COLO829 (cell line): ENCODE measurements around the gene MED13L.

ENCODE experiments used
- DNase-seq: peaks from one replicate; pipeline ENCODE4 v3.0.0; 2012; ENCODE audit warnings: low spot score

MED13L gene

DNA sequence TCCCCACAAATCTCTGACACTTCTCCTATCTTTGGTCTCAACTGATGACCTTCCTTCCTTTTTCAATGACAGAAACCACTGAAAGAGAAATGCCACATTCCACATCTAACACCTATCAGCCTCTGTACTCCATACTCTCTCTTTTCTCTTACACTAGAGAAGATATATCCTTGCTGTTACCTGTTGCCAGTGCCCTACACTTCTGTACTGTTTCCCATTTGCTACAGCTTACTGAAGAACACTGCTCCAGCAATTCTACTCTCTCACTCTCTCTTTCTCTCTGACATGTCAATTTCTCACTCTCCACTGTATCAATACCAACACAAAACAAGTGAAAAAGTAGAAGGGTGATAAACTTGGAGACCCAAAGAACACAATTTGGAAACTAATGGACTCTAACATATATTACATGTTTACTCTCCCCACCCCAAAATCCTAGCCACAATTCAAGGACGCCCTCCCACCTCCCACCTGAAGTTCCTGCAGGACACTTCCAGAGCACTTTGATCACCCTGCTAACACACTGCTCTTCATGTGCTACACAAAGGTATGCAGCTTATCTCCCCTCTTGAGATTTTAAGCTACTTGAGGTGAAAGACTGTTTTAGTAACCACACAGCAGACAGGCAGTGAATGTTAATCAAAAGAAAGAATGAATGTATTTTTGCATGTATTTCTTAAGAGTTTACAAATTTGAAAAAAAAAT, 95.0 kb downstream of the MED13L start:
- DNase-seq, result no peak

DNA sequence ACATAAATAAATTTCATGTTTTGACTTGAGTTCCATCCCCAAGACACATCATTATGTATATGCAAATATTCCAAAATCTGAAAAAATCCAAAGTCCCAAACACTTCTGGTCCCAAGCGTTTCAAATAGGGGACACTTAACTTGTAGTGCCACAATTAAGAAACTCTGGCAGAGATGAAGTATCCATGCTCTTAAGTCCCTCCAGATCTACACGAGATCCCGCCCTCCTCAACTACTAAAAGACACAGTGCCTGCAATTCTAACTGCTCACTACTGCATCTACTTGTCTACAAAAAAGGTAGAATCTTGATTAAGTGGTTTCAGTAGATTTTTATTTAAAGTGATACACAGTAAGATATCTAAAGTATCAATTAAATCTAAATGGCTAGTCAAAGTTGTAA, 97.0 kb downstream of the MED13L start:
- no peak for DNase-seq

DNA sequence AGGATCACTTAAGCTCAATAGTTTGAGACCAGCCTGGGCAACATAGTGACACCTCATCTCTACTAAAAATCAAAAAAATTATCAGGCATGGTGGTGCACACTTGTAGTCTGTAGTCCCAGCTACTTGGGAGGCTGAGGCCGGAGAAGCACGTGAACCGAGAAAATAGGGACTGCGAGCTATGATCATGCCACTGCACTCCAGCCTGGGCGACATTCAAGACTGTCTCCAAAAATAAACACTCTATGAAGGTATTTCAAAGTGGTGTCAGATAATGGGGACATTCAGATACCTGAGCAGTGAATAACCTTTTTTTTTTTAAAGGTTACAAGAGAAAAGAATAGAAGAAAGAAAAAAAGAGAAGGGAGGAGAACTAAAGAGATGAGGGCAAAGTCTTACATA, 98.1 kb downstream of the MED13L start:
- DNase-seq, result no peak

DNA sequence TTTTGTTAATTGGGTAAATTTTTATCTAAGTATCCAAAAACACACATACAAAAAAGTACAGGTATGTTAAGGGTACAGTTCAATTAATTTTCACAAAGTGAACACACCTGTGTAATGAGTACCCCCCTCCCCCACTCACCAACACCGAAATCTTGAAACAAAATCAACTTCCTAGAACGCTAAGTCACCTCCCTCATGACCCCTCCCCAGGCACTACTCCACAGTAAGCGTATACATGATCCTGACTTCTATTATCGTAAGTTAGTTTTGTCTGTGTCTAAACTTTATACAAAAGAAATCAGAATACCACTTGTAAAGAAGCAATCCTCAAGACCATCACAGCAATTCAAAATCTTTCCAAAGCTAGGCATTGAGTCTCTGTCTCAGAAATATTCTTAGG, 100.5 kb downstream of the MED13L start:
- DNase-seq, result no peak

DNA sequence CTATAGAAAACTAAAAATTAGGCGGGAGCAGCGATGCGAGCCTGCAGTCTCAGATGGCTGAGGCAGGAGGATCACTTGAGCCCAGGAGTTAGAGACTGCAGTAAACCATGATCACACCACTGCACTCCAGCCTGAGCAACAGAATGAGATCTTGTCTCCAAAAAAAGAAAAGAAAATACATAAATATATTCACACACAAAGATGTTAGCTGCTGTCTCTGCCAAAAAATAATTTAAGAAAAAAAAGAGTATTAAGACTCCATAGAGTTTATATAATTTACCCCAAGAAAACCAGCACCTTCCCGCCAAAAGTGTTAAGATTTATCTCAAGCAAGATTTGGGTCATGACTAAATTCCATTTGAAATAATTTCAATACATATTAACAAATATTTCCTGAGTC, 102.6 kb downstream of the MED13L start:
- DNase-seq, result no peak

DNA sequence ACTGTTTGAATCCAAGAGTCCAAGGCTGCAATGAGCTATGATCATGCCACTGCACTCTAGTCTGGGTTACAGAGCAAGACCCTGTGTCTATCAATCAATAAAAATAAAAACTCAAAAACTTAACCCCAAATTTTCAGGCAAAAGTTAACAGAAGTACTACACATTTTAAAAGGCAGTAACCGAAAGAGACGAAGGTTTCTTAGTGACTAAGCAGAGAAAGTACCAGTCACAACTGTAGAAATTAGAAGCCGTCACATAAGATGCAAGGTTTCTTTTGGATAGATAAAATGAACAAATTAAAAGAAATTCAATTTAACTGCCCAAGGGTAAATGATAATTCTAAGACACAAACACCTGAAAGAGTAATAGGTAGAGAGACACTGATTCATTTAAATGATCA, 103.5 kb downstream of the MED13L start:
- no peak for DNase-seq

DNA sequence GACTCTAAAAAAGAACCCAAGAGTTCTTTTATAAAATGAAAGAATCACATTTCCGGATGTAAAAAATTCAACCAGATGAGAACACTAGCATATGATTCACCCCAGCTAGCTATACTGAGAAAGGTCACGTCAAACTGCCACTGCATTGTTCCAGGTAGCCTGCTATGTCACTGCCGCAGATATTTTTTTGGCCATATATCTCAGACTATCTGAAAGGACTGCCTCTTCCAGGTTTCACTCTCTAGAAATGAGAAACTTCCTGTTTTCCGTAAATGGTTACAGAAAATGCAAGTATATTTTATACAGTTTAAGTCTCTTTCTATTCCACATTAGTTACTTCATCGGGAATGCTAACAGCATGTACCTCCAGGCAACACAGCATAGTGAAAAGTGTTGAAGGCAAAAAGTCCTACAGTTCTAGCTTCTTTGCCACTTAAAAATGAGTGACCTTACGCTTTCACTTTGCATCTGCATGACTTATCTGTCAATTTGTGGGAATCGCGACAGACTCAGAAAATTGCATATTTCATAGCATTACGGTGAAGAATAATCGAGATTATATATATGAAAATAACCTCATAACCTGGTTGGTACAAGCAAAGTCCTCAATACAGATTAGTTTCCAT, 105.2 kb downstream of the MED13L start:
- peak; percentile 40 for DNase-seq

DNA sequence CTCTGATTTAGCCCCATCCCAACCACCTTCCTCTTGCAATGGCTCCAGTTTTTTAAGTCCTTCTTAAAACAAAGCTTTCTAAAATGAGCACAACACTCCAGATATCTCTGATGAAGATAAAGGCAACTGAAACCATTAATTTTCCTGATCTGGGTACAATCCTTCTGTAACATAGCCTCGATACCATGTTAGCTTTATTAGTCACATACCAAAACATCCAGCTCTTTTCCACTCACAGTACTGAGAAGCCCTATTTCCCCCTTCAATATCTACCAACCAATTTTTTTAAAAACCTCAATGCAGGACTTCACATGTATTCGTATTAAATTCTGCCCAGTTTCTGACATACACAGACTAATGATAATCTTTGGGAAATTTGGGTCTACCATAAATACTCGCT, 105.9 kb downstream of the MED13L start:
- no peak for DNase-seq

DNA sequence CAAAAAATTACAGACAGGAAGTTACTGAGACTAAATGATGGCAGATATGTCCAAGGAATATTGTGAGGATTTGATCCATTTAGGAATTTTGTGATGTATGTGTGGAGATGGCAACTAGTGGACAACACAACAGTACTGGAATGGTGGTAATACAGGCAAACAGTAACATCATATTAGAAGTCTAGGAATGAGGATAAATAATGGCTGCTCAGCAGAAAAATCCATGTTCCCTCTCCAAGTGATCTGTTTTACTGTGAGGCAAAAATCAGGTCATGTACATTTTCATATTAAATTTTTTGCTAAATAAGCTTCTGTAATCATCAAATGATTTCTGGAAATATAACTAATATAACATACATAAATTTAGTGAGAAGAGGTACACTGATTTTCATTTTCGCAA, 108.4 kb downstream of the MED13L start:
- DNase-seq, result no peak

DNA sequence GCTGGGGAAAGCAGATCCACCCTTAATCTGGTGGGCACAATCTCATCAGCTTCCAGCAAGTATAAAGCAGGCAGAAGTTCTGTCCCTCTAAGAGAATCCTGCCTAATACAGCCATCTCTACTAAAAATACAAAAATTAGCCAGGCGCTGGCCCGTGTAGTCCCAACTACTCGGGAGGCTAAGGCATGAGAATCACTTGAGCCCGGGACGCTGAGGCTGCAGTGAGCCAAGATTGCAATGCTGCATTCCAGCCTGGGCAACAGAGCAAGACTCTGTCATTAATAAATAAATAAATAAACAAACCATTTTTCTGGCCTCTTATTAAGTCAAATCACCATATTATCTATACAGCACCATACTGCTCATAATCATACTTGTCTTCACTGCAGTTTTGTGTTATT, 111.2 kb downstream of the MED13L start:
- no peak for DNase-seq

DNA sequence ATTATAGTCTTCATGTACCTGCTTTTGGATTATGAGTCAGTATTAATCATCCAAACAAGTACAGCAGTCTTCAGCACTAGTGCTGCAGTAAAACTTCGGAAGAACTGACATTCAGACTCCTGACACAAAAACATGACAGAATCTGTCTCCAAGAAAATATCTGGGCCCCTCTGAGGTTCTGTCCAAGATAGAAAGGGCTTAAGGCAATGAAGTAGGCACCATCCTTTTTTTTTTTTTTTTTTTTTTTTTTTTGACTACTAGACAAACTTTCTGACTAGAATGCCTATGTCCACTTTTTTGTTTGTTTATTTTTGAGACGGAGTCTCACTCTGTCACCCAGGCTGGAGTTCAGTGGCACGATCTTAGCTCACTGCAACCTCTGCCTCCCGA, 112.5 kb downstream of the MED13L start:
- no peak for DNase-seq

DNA sequence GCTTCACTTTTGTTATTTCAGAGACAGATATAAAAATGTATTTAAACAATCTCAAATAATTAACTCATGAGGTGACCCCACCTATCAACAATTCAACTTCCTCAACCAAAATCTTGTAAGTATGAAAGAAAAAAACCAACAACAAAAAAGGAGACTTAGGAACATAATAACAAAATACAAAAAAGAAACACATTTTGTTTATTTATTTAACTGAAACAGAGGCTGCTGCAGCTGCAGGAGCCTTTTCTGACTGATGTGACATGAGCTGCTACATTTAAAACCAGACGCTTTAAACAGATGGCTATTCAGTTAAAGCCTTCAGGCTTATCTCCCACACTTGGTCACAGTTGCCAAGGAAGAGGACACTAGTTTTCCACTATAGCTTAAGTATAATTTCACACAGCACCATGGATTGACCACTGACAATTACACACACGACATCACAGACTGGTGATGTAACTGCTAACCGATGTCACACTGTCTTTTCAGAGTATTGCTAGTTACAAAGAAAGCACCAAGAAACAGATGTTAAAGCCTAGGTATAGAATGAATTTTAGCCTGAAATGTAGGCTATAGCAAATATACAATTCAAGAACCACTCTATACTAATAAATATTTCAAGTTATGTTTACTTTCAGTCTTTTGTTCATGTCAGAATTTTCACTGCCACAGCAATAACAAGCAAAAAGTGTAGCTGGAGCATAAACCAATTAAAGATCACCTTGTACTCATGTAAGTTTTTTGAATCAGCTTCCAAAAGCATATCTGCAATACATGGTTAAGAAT, 113.0 kb downstream of the MED13L start:
- no peak for DNase-seq

DNA sequence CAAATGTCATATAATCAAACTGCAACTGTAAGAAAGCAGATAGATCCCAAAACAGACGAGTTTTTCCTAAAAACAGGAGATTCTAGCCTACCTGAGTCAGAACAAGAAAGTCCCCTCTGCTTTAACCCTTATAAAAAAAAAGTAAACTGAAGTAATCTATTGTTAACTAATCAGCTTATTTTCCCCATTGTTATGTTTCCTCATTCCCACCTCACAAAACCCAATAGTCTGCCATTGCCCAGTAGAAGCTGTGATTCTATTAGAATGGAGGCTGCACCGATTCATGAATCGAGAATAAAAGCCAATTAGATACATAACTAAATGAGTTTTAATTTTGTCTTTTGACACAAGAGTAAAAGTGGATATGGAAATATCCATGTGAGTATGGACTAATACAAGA, 115.4 kb downstream of the MED13L start:
- DNase-seq, result no peak

DNA sequence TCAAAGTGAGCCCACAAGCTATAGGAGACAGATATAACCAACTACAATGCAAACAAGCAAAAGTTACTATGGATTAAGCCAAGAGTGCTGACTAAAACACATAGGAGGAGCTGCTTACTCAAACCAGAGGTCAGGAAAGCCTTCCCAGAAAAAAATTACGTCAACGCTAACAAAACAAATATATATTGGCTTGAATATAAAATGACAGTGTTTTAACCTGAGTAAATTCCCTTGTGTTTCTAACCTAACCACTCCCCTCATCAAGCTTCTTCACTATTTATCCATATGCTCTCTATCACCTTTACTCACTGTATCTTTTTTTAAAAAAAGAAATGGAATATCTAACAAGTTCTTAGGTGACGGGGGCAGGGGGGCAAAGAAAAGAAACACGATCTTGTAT, 115.9 kb downstream of the MED13L start:
- no peak for DNase-seq

DNA sequence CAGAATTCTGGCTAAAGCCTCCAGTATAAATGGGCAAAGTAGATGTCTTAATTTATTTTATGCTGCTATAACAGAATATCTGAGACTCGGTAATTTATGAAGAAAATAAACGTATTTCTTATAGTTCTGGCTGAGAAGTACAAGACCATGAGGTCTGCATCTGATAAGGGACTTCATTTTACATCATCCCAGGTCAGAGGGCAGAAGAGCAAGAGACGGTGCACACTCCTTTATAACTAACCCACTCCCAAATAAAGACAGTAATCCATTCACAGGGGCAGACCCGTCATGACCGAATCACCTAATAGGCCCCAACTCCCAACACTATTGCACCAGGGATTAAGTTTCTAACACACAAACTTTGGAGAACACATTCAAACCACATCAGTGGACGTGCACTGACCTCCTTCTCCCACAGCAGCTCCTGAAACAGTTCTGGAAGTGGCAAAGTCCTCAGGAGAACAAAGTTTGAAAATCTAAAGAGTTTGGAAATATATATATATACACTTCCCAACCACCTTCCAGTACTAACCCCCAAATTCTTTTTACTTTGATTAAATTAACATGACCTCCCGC, 116.5 kb downstream of the MED13L start:
- no peak for DNase-seq

DNA sequence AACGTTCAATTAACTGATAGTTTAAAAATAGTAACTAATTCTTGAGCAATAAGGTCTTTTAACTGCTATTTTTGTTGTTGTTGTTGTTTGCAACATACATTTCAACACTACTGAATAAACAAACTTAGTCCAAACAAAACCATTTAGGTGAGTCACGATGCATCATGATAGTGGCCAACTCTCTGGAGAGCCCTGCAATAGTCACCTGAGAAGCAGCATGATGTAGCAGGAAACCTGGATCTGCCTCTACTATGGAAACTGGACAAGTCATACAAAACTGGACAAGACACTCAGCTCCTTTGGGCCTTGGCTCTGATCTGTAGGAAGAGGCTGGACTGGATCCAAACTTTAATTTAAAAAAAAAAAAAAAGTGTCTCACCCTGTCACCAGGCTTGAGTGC, 117.3 kb downstream of the MED13L start:
- DNase-seq, result no peak

DNA sequence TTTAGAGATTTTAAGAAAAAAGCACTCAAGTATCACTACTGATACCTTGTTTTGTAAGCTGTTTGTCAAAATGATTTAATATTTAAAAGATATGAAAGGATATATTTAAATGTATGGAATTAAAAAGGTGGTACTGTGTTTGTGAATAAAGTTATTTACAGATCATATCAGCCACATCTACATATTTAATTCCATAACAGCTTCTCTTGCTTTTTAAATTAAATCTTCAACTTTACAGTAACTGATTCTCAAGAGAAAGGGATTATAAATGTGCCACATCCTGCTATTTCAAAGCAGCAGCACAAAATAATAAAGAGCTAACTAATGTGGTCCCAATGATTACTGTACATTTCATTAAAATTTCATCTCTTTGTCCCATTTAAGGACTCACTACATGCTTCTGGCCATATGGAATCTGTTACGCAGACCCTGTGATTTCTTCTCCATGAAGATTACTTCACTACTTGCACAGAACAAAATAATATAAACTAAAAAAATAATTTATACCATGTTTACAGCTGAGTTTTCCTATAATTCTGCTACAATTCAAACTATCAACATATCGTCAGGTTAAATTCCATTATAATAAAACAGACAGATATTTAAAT, 117.8 kb downstream of the MED13L start:
- DNase-seq, result no peak

DNA sequence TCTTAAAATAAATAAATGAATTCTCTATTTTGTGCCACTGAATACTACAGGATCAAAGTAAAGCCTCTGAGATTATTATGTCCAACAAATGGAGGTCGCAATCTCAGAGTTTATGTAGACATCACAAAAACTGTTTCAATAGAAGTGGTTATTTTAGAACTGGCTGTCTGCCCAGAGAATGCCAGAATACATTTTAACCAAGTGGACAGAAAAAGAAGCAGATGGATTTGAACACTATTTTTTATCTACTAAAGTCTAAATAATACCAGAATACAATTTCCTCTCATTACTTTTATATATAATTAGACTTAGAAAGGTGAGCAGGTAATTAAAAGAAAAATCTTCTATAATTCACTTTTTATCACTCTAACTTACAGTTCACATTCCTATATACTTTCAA, 118.3 kb downstream of the MED13L start:
- no peak for DNase-seq

DNA sequence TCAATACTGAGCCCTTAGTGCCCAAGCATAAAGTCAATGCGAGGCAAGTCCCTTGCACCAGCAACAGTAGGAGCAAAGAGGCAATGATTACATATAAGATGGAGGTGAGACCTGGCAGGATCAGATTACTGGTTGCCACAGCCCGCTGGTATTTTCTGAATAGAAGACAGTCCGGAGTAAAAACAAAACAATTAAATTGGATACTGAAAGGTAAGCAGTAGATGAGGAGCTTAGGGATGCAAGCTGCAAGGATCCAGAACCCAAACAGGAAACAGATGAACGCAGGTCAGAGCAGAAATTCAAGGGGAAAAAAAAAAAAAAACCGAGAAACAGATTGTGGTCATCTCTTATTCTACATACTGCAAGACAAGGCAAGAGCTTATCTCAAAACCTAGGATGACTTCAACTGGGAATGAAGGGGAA, 119.6 kb downstream of the MED13L start:
- DNase-seq, result no peak

DNA sequence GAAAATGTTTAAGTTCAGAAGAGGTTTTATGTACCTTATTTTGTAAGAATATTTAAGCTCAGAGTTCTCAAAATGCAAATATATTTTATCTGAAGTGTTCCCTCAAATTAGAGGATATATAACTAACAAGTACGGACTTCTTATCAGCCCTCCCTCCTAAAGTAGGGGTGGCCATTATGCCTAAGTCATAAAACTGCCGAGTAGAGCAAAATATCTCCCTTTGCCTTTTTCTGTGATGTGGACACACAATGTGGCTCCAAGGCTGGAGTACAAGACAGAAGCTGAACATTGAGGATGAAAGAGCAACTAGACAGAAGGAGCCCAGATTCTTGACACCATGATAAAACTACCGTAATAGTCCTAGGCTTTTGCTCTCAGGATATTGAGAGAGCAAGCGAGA, 120.9 kb downstream of the MED13L start:
- DNase-seq, result no peak

DNA sequence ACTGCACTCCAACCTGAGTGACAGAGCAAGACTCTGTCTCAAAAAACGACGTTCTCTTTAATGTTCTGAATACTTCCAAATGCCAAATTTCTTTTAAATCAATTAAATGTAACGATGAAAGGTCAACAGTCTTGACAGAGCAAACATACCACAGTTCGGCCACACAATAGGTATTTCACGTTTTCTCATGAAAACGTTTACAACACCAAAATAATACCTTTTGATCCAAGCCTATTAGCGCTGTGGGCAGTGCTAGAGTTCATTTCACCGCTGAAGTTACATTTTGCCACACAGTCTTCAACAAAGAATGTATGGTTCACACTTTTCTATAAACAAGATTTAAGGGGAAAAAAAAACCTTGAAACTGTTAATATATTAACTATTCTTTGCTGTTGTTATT, 122.1 kb downstream of the MED13L start:
- no peak for DNase-seq

DNA sequence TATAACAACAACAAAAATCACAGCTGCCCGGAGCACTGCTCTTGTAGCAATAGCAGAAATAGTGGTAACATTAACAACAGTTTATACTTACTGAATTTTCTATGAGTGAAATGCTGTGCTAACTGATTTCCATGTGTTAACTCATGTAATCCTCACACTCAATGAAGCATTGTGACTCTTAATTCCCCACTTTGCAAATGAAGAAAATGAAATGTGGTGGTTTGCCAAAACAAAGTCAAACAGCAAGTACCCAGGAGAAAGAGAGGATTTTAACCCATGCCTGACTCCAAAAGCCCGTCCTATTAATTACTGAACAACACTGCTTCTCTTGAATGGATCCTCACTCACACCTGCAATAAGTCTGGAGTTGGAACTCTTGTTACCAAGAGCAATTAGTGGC, 123.5 kb downstream of the MED13L start:
- no peak for DNase-seq

DNA sequence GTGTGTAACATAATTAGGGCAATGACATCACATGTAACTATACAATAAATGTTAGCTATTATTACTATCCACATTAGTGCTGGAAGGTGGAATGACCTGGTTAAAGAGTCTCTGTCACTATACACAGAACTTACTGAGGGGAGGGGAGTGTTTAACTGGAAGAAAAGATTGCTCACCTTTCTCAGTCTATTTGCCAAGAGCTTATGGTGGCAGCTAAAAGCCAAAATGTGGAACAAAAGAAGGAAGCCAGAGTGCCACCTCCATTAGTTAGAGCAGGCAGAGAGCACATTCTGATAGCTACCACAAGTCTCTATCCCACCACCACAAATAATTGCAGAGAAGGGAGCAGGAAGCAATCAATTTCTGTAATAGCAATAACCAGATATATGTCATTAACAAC, 124.4 kb downstream of the MED13L start:
- no peak for DNase-seq
